Jurkat, Clone E6-1 (cell line): ENCODE results near the gene PLEKHG4B.
"Not testable (repeated sequence)": the region's sequence is repeated elsewhere in the genome, so short reads cannot be mapped to it uniquely, and the experiment has no call there.

Source experiments
- DNase-seq: peaks from one replicate; pipeline ENCODE4 v3.0.0-alpha.2; 2011; ENCODE audit warnings: low read depth, low spot score
- H3K4me3 ChIP-seq: 2 replicates; pipeline ENCODE4 v1.5.1; 2011; ENCODE audit warnings: mild to moderate bottlenecking, low read length, control low read depth, moderate library complexity

PLEKHG4B gene

DNA sequence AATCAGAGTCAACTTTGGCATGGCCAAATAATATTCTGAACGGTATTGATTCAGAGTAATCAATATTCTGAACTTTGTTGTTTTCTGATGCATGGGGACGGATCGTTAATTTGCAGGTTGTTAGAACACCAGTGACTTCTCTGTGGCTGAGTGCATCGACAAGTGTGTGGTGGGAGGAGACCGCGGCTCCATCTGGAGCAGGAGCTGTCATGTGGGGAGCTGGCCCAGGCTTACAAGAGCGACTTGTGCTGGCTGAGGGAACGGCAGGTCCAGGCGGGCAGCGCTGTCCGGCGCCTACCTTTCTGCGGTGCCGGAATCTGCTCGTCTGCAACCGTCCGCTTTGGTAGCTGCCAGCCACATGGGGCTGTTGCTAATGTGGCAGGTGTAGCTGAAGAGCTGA lies 135.4 kb downstream of the PLEKHG4B start:
- DNase-seq, H3K4me3 ChIP-seq: not testable (repeated sequence)

- no peak for DNase-seq
Measured at GRCh38 chr5:228886-229285, 136.9 kb downstream of the PLEKHG4B start.

GRCh38 chr5:230711-231110 lies 138.7 kb downstream of the PLEKHG4B start:
- DNase-seq, result no peak
- H3K4me3 ChIP-seq, result no peak overlapping the region

More at GRCh38 chr5:228886-229285, 136.9 kb downstream of the PLEKHG4B start:
- H3K4me3 ChIP-seq, result no peak overlapping the region

DNA sequence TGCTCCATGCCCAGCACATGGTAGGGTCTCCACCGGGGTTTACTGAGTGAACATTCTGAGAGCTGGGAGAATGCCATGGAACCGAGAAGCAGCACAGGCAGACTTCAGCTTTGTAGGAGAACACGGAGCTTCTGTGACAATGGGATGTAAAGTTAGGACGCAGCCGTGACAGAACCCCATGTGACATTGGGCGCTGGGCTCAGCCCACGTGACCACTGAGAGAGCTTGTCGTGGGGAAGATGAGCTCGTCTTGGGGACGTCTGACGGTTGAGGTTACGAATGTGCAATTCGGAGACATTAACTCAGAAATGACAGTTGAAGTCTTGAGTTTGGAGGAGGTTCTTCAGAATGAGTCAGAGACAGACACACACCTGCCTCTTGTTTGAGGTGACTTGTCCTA lies 139.7 kb downstream of the PLEKHG4B start:
- no peak for DNase-seq
- no peak overlapping the region for H3K4me3 ChIP-seq

GRCh38 chr5:233426-233825 lies 141.5 kb downstream of the PLEKHG4B start:
- not testable (repeated sequence) for H3K4me3 ChIP-seq, DNase-seq

DNA sequence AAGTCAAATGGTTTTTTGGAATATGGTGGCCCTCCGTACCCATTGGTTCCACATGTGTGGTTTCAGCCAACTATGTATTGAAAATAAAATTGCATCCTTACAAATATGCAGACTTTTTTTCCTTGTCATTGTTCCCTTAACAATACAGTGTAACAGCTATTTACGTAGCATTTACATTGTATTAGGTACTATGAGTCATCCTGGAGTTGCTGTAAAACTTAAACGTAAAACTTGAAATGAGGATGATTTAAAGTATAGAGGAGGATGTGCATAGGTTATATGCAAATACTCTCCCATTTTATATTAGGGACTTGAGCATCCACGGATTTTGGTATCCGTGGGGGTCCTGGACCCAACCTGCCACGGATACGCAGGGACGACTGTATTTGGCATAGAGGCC lies 142.5 kb downstream of the PLEKHG4B start:
- DNase-seq, result no peak
- no peak overlapping the region for H3K4me3 ChIP-seq

GRCh38 chr5:235527-235926 lies 143.6 kb downstream of the PLEKHG4B start:
- DNase-seq, H3K4me3 ChIP-seq: not testable (repeated sequence)

- not testable (repeated sequence) for DNase-seq, H3K4me3 ChIP-seq
Measured at GRCh38 chr5:237931-238330, 146.0 kb downstream of the PLEKHG4B start.
